HG02852 (cell line): ENCODE measurements around the gene FSIP2.
"Not testable (repeated sequence)": the region's sequence is repeated elsewhere in the genome, so short reads cannot be mapped to it uniquely, and the experiment has no call there.

Source experiments
- ATAC-seq: cut with Tn5 transposase; IDR thresholded peaks from one replicate; pipeline ENCODE4 v1.9.1; 2021; ENCODE audit warnings: mild to moderate bottlenecking, moderate library complexity; ENCODE audit not compliant: unreplicated experiment

FSIP2 gene

DNA sequence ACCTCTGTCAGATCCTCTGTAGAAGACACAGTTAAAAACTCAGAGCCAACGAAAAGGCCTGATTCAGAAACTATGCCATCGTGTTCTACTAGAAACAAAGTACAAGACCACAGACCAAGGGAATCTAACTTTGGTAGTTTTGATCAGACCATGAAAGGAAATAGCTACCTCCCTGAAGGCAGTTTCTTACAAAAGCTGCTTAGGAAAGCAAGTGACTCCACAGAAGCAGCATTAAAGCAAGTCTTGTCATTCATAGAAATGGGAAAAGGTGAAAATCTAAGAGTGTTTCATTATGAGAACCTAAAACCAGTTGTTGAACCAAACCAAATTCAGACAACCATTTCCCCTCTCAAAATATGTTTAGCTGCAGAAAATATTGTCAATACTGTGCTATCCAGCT, 58.2 kb downstream of the FSIP2 start:
- peak; percentile 72 for ATAC-seq

DNA sequence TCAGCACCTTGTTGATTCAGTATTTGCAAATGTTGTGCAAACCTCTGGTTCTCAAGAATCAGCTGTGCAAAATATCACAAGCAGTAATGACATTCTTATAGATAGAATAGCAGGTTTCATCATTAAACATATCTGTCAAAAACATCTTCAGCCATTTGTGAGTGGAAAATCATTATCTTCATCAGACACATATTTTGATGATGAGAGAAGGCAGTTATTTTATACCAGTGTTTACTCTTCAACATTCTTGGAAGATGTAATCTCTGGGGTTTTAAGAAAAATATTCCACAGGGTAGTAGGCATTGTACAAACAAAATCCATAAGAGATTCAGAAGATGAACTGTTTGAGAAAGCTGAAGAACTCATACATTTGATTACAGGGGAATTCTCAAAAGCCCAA, 64.3 kb downstream of the FSIP2 start:
- no peak for ATAC-seq

DNA sequence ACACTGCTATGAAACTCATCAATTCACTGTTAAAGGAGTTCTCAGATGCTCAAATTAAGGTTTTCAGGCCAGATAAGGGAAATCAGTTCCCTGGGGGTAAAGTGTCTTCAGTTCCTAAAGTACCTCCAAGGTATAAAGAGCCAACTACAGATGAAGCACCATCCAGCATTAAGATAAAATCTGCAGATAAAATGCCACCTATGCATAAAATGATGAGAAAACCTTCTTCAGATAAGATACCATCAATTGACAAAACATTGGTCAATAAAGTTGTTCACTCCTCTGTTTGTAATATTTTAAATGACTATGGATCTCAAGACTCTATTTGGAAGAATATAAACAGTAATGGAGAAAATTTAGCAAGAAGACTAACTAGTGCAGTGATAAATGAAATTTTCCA, 68.2 kb downstream of the FSIP2 start:
- no peak for ATAC-seq

DNA sequence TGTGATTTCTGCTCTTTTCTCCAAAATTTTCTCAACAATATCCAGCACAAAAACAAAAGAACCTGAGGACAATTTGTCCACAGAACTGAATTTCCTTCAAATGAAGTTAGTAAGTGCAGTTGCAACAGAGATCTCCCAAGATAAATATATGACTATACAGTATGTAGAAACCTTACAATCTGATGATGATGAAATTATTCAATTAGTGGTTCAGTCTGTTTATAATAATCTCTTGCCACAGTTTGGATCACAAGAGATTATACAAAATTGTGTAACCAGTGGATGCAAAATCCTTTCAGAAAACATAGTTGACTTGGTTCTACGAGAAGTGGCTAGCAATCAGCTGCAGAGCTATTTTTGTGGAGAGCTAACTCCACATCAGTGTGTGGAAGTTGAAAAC, 68.7 kb downstream of the FSIP2 start:
- no peak for ATAC-seq

DNA sequence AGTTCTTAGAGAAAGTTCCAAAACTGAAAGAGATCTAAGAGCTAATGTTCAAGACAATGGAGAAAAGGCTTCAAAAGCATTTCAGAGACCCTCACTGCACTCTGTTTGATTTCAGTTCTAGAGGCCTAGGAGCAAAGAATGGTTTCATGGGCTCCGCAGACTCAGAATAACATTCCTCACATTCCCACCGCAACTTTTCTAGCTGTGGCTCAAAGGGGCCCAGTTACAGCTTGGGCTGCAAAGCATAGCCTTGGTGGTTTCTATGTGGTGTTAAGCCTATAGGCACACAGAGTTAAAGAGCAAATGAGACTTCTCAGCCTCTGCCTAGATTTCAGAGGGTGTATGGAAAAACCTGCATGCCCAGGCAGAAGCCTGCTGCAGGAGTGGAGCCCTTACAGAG, 73.0 kb downstream of the FSIP2 start:
- no peak for ATAC-seq

DNA sequence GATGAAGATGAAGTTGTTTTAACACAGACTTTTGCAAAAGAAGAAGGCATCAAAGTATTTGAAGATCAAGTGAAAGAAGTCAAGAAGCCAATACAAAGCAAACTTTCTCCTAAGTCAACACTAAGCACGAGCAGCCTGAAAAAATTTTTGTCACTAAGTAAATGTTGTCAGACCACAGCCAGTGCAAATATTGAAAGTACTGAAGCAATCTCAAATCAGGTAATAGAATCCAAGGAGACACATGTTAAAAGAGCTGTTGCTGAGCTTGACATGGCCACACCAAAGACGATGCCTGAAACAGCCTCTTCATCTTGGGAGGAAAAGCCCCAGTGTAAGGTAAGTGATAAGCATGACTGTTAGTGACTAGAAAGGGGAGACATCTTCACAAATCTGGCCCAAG, 75.1 kb downstream of the FSIP2 start:
- no peak for ATAC-seq

DNA sequence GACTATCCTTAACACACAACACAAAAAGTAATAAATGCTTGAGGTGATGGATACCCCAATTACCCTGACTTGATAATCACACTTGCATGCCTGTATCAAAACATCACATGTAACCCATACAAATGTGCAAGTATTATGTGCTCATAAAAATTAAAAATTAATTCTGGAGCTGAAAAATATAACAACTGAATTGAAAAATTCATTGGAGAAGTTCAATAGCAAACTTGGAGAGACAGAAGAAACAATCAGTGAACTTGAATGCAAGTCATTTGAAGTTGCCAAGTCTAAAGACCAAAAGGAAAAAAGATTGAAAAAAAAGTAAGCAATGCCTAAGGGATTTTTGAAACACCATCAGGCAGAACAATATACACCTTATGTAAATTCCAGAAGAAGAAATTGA, 79.4 kb downstream of the FSIP2 start:
- no peak for ATAC-seq

DNA sequence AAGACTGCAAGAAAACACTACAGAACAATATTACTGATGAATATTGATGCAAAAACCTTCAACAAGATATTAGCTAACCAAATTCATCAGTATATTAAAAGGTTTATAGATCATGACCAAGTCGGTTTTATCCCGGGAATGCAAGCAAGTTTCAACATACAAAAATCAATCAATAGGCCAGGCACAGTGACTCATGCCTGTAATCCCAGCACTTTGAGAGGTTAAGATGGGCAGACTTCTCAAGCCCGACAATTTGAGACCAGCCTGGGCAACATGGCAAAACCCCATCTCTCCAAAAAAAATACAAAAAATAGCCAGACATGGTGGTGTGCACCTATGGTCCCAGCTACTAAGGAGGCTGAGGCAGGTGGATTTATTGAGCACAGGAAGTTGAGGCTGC, 82.9 kb downstream of the FSIP2 start:
- ATAC-seq = no peak

DNA sequence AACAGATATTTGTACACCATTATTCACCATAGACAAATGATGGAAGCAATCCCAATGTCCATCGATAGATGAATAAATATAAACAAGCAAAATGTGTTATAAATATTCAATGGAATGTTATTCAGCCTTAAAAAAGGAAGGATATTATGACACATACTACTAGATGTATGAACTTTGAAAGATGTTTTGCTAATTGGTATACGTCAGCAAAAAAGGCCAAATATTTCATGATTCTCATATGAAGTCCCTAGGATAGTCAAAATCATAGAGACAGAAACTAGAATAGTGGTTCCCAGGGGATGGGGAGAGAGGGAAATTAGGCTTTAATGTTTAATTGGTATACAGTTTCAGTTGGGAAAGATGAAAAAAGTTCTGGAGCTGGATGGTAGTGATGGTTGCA, 85.2 kb downstream of the FSIP2 start:
- no peak for ATAC-seq

DNA sequence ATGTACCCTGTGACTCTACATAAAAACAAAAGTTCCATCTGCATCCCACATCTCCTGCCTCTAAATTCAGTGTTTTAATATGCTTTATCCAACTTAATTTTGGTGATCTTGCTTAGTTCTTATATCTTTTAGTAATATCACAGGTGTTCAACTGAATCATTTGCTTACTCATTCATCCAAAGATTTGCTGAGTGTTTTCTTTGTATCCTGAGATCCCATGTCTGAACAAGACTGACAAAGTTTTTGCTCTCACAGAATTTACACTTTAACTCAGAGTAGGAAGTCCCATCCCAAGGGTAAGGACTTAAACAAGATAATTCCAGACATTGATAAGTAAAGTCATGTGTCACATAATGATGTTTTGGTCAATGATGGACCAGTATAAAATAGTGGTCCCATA, 87.0 kb downstream of the FSIP2 start:
- ATAC-seq = no peak

DNA sequence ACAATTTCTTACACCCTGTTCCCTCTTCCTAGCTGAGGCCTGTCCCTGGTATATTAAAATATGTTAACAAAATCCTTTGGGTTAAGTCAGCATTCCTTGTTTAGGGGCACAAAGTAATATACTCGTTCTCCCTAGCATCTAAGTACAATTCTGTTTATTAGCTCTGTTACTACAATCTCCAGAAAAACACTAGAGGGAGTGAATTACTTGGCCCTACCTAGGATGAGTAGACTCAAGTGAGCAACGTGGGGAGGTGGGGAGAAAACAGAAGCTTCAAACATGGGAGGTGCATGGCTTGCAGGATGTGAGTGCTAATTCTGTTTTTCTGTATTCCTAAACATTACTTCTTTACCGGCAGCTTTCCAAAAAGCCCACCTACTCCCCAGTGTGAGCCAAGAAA, 89.7 kb downstream of the FSIP2 start:
- ATAC-seq = no peak

DNA sequence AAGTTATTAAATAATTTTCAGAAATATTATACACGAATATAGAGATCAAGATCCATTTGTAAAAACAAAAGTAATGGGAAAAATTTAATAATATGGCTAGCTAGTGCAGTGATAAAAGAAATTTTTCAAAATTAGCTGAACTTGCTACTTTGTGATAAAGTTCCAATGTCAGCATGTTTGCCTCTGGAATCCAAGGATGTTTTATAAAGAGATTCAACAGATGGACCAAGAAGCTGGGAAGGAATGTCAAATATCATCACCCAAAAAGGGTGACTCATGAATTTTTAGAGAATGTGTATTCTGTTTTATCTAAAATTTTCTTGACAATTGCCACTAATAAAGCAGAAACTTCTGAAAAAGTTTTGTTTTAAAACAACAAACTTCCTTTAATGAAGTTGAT, 95.3 kb downstream of the FSIP2 start:
- ATAC-seq = no peak

DNA sequence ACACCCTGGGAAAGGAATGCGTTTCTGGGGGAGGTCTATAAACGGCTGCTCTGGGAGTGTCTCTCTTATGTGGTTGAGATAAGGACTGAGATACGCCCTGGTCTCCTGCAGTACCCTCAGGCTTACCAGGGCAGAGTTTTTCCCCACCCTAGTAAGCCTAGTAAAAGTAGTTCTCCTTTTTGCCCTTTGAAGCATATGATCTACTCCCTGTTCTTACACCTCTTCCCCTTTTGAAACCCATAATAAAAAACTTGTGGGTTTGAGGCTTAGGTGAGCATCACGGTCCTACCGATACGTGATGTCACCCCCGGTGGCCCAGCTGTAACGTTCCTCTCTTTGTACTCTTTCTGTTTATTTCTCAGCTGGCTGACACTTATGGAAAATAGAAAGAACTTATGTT, 97.4 kb downstream of the FSIP2 start:
- ATAC-seq = no peak

DNA sequence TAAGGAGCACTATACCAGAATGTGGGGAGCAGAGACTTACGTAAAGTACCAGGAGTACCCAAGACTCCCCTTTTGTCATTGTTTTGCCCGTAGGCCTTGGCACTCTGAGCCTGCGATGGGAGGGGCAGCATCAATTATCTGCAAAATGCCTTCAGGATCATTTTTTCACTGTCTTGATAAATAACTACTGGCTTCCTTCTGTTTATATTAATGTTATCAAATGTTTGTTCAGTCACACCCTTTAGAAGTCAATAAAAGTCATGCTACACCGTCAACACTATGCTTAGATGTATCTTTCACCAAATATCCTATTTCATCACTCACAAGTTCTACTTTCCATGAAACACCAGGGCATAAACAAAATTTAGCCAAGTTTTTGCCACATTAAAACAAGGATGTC, 116.3 kb downstream of the FSIP2 start:
- ATAC-seq = no peak

DNA sequence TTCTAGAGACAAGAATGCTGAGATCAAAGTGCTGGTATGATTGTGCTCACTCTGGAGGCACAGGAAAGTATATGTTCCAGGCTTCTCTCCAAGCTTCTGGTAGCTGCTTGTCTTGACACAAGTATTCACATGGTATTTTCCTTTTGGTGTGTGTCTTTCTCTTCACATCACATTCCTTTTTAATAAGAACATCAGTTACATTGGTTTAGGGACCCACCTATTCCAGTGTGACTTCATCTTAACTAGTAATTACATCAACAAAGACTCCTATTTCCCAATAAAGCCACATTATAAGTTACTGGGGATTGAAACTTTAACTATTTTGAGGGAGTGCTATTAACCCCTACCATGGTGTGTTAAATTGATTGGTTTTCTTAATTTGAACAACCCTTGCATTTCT, 119.1 kb downstream of the FSIP2 start:
- ATAC-seq = no peak

DNA sequence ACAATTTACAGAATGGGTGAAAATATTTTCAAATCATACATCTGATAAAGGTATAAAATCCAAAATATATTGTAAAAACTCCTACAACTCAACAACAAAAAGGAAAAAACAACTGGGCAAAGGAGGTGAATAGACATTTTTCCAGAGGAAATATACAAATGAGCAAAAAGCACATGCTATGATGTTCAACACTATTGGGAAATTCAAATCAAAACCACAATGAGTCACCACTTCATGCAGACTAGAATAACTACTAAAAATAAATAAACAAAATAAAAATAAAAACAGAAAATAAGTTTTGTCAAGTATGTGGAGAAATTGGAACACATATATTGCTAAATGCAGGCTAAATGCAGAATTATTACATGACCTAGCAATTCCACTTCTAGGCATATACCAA, 120.9 kb downstream of the FSIP2 start:
- no peak for ATAC-seq

DNA sequence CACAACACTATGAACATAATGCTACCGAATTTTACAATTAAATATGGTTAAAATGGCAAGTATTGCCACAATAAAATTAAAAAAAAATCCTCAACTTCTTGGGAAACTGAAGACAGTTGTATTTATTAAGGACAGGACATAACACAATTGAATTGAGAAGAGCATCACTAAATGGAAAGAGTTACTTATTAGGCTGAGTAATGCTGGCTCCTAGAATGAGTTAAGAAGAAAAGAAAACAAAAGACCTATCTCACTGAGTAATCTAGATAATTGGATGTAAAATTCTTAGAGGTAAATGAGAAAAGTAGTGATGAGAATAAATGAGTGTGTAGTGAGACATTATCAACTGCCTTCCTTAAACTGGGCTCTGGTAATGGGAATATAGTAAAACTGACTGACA, 121.7 kb downstream of the FSIP2 start:
- no peak for ATAC-seq

DNA sequence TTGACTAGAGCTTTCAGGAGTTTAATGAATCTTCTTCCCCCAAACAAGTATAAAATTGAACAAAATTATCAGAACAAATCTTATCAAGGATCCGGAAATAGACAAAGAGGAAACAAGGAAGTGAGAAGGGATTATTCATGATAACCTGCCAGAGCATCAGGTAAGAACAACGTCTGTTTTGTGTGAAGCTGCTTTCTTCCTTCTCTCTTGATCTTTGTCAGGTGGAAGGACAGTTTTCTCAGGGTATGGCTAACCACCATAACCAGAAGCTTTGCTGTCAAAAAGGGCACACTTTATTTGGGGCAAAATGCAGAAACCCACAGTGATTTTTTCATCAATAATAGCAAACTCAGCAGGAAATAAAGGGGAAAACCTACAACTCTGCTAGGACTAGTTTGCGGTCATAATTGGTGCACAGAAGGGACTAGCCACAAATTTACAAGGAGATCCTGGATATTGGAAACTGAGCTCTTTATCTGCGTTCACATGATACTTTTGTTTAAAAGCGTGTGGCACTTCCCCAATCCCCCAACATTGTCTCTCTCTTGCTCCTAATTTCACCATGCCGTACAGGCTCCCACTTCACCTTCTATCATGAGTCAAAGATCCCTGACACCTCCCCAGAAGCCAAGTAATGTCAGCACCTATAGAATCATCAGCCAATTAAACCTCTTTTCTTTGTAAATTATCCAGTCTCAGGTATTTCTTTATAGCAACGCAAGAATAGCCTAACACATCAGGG, 124.2 kb downstream of the FSIP2 start:
- no peak for ATAC-seq

DNA sequence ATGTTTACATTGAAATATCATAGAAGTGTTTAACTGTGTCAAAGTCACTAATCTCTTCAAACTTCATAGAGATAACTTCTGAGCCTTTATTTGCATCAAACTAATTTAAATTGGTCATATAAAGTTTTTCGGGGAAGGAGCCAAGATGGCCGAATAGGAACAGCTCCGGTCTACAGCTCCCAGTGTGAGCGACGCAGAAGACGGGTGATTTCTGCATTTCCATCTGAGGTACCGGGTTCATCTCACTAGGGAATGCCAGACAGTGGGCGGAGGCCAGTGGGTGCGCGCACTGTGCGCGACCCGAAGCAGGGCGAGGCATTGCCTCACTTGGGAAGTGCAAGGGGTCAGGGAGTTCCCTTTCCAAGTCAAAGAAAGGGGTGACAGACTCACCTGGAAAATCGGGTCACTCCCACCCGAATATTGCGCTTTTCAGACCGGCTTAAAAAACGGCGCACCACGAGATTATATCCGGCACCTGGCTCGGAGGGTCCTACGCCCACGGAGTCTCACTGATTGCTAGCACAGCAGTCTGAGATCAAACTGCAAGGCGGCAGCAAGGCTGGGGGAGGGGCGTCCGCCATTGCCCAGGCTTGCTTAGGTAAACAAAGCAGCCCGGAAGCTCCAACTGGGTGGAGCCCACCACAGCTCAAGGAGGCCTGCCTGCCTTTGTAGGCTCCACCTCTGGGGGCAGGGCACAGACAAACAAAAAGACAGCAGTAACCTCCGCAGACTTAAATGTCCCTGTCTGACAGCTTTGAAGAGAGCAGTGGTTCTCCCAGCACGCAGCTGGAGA, 126.1 kb downstream of the FSIP2 start:
- ATAC-seq = not testable (repeated sequence)

DNA sequence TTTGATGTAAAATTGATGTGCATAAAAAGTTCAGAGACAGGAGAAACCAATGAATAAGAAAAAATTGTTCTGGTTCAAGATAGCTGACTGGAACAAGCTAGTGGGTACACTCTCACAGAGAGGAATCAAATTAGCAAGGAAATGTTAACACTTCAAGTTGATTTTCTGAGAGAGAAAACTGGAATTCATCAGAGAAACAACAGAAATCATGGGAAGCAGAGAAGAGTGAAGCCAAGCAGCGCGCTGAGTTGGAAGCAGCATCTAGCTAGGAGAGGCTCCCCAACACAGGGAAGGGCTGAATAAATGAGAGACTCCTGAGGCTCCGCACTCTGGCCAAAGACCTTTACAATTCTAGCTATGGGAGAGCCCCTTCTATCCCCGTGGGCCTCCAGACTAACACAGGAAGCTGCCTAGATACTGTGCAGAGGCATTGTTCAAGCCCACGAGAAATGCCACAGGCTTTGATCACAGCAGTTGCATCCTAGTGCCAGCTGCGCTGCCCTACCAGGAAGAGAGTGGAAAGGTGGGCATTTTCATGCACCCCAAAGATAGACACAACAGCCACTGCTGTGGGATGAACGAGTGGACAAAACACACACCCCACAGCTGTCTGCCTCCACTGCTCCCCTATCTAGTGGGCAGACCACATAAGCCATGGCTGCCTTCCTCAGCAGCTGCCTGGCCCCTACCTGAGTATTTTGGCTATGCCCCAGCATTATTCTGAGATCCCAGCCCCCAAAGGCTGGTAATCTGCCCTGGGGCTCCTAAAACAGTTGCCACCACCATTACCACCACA, 136.7 kb downstream of the FSIP2 start:
- no peak for ATAC-seq

DNA sequence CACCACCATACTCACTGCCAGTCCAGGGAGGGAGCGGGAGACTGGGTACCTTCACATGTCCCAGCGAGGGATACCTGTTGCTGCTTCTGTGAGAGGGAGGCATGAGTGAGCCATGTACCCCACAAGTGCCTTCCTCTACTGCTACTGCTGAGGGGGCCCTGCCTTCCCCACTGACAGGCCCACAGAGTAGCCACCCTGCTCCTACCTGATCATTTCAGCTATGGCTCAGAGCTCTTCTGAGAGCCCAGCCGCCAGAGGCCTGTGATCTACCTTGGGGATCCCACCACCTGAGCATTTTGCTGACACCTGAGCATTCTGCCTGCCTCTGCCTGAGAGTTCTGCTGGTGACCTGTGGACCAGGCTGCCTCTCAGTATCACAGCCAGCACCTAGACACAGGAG, 137.6 kb downstream of the FSIP2 start:
- ATAC-seq = no peak

DNA sequence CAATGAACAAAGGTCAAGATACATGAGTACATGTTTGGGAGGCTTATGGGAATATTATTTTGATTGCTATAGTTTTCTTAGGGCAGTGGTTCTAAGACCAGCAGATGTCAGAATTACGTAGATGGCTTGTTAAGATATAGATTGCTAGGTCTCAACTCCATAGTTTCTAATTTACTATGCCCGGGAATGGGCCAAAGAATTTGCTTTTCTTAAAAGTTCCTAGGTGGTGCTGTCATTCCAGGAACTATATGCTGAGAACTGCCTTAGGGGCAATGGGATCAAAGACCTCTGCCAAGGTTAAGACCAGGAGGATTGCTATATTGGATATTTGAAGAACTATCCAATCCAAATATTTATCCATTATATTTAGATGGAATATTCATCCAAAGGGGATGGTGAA, 141.8 kb downstream of the FSIP2 start:
- ATAC-seq = no peak
